Measurements from ENCODE around the gene CDKL5. TPM values are rescaled to one million over a fixed set of nuclear protein-coding genes. Genes with fewer than 3 reads are reported as not detected.

Gene CDKL5
- total RNA-seq, 1 experiment from 2014 or later, result 4.2 TPM

DNA sequence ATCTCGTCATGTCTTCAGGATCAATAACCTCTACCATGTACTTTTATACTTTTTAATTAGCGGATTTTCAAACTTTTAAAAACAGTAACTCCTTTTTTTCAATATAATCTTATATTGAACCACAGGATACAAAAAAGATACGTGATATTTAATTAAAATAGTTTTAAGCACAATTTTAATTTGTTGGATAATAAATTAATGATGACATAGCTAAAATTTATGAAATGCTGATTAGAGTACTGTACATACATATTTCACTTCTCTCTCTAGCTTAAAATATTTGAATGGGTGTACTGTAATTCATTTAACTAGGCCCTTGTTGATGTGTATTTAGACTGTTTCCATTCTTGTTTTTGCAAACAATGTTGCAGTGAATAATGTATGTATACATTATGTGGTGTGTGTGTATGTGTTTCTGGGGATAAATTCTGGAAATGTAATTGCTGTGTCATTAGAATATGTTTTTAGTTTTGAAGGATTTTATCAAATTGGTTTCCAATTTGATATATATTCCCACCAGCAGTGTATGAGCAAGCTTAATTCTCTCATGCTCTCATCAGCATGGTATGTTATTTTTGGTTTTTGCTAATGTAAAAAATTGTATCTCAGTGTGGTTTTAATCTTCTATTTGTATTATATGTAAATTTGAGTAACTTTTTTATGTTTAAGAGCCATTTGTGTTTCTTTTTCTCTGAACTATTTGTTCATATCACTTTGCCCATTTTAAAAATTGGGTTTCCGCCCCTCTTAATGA, 66.4 kb downstream of the CDKL5 start:
- H3K4me3 ChIP-seq, result no peak overlapping the region
- TF ChIP-seq, protein P1, sequence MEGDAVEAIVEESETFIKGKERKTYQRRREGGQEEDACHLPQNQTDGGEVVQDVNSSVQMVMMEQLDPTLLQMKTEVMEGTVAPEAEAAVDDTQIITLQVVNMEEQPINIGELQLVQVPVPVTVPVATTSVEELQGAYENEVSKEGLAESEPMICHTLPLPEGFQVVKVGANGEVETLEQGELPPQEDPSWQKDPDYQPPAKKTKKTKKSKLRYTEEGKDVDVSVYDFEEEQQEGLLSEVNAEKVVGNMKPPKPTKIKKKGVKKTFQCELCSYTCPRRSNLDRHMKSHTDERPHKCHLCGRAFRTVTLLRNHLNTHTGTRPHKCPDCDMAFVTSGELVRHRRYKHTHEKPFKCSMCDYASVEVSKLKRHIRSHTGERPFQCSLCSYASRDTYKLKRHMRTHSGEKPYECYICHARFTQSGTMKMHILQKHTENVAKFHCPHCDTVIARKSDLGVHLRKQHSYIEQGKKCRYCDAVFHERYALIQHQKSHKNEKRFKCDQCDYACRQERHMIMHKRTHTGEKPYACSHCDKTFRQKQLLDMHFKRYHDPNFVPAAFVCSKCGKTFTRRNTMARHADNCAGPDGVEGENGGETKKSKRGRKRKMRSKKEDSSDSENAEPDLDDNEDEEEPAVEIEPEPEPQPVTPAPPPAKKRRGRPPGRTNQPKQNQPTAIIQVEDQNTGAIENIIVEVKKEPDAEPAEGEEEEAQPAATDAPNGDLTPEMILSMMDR (conservative IDR thresholded peaks at IDR 0.05), result no peak
- TF ChIP-seq EZH2 (IDR thresholded peaks at IDR 0.05; ENCODE audit: low read depth), result no peak
- no peaks in the 10 kb centered on the region for H3K36me3 ChIP-seq (ENCODE audit: low read depth)
- H3K4me2 ChIP-seq, result no peak overlapping the region
- H3K4me1 ChIP-seq (replicated peaks; ENCODE audit: insufficient read depth), result no peaks in the 10 kb centered on the region
- no peak for DNase-seq
- H4K20me1 ChIP-seq (ENCODE audit: insufficient read depth), result no peaks in the 10 kb centered on the region
- H3K27me3 ChIP-seq (ENCODE audit: insufficient read depth, low read depth), result no peaks in the 10 kb centered on the region
- no peaks in the 10 kb centered on the region for H3K79me2 ChIP-seq (ENCODE audit: low read depth)
- CTCF ChIA-PET, result no interaction called here
- H2AFZ ChIP-seq, result no peak overlapping the region
- no peaks in the 10 kb centered on the region for H3K9me2 ChIP-seq (ENCODE audit: insufficient read depth)
- H3K9me3 ChIP-seq (ENCODE audit: insufficient read depth, low read depth), result no peaks in the 10 kb centered on the region
- POLR2A ChIA-PET (ENCODE audit: unreplicated experiment), result no interaction called here
- no peaks in the 10 kb centered on the region for H3F3A ChIP-seq (ENCODE audit: insufficient read depth, low read depth)
- no peak overlapping the region for H3K27ac ChIP-seq
- intact Hi-C loops (cut with micrococcal nuclease; ENCODE audit: unreplicated experiment), result no loop called here
- no TSS peak for BruUV-seq (replicated peaks)

DNA sequence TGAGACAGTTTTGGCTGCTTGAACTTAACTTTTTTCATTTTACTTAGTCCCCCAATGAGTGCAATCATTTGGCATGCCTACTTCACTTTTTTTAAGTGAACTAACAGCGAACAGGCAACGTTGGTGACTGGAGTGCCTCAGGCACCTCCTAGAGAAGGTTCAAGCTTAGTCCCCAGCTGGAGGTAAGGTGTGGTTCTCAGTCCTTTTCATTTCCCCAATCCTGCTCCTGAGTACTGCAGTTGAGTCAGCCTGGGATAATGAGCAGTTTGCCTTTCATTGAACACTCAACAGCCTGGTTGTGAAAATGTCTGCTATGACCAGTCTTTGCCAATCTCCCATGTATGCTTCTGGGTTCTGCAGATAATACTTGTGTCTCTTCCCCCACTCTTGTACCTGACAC, 109.5 kb downstream of the CDKL5 start:
- no peaks in the 10 kb centered on the region for H4K20me1 ChIP-seq (ENCODE audit: insufficient read depth)
- no peak overlapping the region for H3K4me3 ChIP-seq
- H3K9me3 ChIP-seq (ENCODE audit: insufficient read depth, low read depth), result no peaks in the 10 kb centered on the region
- no peak overlapping the region for H3K27ac ChIP-seq
- H3F3A ChIP-seq (ENCODE audit: insufficient read depth, low read depth), result no peaks in the 10 kb centered on the region
- no TSS peak for BruUV-seq (replicated peaks)
- POLR2A ChIA-PET (ENCODE audit: unreplicated experiment), result no interaction called here
- H3K9me2 ChIP-seq (ENCODE audit: insufficient read depth), result no peaks in the 10 kb centered on the region
- no peaks in the 10 kb centered on the region for H3K79me2 ChIP-seq (ENCODE audit: low read depth)
- CTCF ChIA-PET, result no interaction called here
- H3K4me1 ChIP-seq (replicated peaks; ENCODE audit: insufficient read depth), result no peaks in the 10 kb centered on the region
- intact Hi-C loops (cut with micrococcal nuclease; ENCODE audit: unreplicated experiment), result no loop called here
- no peaks in the 10 kb centered on the region for H3K27me3 ChIP-seq (ENCODE audit: insufficient read depth, low read depth)
- no peaks in the 10 kb centered on the region for H3K36me3 ChIP-seq (ENCODE audit: low read depth)
- DNase-seq, result no peak
- no peak overlapping the region for H2AFZ ChIP-seq
- no peak overlapping the region for H3K4me2 ChIP-seq
- no peak for TF ChIP-seq EZH2 (IDR thresholded peaks at IDR 0.05; ENCODE audit: low read depth)
- TF ChIP-seq, protein P1 (conservative IDR thresholded peaks at IDR 0.05), result no peak

DNA sequence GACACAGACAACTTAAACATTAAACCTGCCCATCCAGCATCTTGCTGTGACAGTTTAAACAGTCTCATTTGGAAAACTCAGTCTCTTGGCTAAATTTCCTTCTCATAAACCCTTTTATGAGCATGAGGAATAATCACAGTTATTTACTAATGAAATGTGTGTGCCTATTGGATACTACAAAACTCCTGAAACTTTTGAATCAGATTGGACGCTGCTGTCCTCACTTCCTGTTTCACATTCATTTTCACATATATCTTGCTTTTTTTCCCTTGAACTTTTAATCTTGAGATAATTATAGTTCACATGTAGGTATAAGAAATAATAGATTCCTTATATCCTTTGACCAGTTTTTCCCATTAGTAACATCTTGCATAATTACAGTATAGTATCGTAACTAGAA, 111.7 kb downstream of the CDKL5 start:
- POLR2A ChIA-PET (ENCODE audit: unreplicated experiment), result no interaction called here

More for the DNA sequence above, 111.7 kb downstream of the CDKL5 start:
- no TSS peak for BruUV-seq (replicated peaks)
- Histone ChIP-seq H3K4me2 (no peak overlapping the region), H3K27me3 (ENCODE audit: insufficient read depth, low read depth) (no peaks in the 10 kb centered on the region), H3K4me3 (no peak overlapping the region), H3F3A (ENCODE audit: insufficient read depth, low read depth) (no peaks in the 10 kb centered on the region), H3K9me2 (ENCODE audit: insufficient read depth) (no peaks in the 10 kb centered on the region), H2AFZ (no peak overlapping the region), H3K79me2 (ENCODE audit: low read depth) (no peaks in the 10 kb centered on the region), H3K4me1 (replicated peaks; ENCODE audit: insufficient read depth) (no peaks in the 10 kb centered on the region), H3K9me3 (ENCODE audit: insufficient read depth, low read depth) (no peaks in the 10 kb centered on the region), H3K36me3 (ENCODE audit: low read depth) (no peaks in the 10 kb centered on the region), H3K27ac (no peak overlapping the region), H4K20me1 (ENCODE audit: insufficient read depth) (no peaks in the 10 kb centered on the region)
- no peak for DNase-seq
- no peak for TF ChIP-seq EZH2 (IDR thresholded peaks at IDR 0.05; ENCODE audit: low read depth)
- TF ChIP-seq, protein P1 (conservative IDR thresholded peaks at IDR 0.05), result no peak
- CTCF ChIA-PET, result no interaction called here
- intact Hi-C loops (cut with micrococcal nuclease; ENCODE audit: unreplicated experiment), result no loop called here

Measured in PC-9 (cell line).